Measurements from ENCODE around the gene HOXD12.

- no peak for TF ChIP-seq POLR2AphosphoS5 (IDR thresholded peaks at IDR 0.05)
- TF ChIP-seq, protein P1, sequence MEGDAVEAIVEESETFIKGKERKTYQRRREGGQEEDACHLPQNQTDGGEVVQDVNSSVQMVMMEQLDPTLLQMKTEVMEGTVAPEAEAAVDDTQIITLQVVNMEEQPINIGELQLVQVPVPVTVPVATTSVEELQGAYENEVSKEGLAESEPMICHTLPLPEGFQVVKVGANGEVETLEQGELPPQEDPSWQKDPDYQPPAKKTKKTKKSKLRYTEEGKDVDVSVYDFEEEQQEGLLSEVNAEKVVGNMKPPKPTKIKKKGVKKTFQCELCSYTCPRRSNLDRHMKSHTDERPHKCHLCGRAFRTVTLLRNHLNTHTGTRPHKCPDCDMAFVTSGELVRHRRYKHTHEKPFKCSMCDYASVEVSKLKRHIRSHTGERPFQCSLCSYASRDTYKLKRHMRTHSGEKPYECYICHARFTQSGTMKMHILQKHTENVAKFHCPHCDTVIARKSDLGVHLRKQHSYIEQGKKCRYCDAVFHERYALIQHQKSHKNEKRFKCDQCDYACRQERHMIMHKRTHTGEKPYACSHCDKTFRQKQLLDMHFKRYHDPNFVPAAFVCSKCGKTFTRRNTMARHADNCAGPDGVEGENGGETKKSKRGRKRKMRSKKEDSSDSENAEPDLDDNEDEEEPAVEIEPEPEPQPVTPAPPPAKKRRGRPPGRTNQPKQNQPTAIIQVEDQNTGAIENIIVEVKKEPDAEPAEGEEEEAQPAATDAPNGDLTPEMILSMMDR (IDR thresholded peaks at IDR 0.05), result no peak
These were observed 23.5 kb upstream of the HOXD12 start for GRCh38 chr2:176076063-176076462.

Data from transverse colon (tissue), 4 donors.